ENCODE measurements around the gene STAC3.

Gene STAC3

DNA sequence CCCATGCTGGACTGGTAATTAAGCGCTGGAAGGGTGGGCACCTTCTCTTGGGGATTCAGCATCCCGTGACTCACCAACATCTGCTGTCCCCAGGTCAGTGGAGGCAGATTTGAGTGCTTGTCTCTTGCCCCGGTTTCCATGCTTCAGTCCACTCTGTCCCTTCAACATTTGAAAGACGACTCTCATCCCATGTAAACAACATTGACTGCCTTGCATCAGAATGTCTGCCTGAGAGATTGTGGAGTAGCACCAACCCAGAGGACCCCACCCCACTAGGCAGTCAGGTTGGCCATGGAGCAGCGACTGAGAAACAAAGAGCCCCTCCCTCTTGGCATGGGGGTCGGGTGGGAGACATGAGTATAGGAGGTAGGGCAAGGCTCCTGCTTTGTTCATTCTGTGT, 4.9 kb upstream of the STAC3 start:
- no peak for DNase-seq (ENCODE audit: low read depth in 1 of 2, low spot score in 1 of 2)

DNA sequence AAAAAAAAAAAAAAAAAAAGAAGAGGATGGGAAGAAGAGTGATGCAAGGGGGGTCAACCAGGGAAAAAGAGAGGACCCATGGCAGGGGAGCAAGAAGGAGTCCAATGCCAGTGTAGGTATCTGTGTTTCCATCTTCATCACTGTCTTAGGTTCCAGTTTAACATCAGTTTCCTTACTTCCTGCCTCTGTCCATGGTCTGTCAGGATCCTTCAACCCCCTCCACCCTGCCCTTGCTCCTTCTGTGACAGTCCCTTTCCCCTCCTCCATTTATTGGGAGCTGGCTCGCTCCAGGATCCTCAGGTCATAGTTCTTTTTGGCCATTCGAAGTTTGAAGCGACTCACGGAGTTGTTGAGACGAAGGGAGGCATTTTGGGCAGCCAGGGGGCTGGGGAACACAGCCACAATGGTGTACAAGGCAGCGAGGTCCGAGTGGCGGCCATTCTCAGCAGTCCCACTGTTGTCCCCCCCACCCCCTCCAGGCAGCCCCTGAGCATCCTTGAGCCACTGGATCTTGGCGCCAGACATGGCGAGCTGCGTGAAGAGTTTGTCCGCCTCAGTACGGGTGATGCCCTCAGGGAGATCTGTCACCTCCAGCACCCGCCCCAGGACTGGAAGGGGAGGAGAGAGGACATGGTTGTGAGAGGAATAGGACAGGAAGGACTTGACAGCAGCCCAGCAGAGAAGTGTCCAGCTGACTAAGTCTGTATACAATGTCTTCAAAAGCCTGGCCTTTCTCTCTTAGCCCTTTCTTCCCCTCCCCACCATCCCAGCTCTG, 3.7 kb upstream of the STAC3 start:
- no peak for DNase-seq (ENCODE audit: low read depth in 1 of 2, low spot score in 1 of 2)

GRCh38 chr12:57250541-57250940, 446 bp downstream of the STAC3 start:
- no peak for DNase-seq (ENCODE audit: low read depth in 1 of 2, low spot score in 1 of 2)

- DNase-seq (ENCODE audit: low read depth in 1 of 2, low spot score in 1 of 2): no peak
Observed at GRCh38 chr12:57248934-57249742, 1.8 kb downstream of the STAC3 start.

DNA sequence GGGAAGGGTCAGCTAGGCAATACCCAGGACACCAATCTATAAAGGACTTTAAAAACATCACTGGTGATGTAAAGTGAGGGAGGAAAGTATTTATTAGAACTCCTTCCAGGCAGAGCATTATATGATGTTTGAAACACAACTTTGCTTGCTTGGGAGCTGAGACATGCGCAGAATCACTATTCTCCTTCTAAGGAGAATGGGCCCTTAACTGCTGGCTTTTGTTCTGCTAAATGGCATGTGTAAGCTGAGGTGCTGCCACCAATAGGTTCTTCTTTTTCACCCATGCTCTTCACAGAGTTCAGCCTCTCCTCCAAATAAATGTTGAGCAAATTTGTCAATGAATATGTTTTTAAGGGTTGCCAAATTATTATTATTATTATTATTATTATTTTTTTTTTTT, 3.9 kb downstream of the STAC3 start:
- no peak for DNase-seq (ENCODE audit: low read depth in 1 of 2, low spot score in 1 of 2)

DNA sequence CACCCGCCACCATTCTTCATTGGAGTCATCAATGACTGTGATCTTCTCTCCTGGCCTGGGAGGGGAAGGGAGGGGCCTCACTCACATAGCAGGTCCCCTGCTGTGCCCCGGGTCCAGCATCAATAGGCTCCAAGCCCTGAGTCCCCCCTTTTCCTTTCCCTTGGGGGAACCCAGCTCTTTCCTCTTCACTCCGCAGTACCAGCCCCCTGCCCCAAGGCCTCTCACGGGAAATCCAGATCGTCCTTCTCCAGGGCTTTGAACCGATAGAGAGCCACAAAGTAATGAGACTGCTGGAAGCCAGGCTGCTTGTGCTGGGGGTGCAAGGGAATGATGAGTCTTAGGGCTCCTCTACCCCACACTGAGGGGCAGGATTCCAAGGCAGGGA, 6.7 kb downstream of the STAC3 start:
- DNase-seq (ENCODE audit: low read depth in 1 of 2, low spot score in 1 of 2): no peak

DNA sequence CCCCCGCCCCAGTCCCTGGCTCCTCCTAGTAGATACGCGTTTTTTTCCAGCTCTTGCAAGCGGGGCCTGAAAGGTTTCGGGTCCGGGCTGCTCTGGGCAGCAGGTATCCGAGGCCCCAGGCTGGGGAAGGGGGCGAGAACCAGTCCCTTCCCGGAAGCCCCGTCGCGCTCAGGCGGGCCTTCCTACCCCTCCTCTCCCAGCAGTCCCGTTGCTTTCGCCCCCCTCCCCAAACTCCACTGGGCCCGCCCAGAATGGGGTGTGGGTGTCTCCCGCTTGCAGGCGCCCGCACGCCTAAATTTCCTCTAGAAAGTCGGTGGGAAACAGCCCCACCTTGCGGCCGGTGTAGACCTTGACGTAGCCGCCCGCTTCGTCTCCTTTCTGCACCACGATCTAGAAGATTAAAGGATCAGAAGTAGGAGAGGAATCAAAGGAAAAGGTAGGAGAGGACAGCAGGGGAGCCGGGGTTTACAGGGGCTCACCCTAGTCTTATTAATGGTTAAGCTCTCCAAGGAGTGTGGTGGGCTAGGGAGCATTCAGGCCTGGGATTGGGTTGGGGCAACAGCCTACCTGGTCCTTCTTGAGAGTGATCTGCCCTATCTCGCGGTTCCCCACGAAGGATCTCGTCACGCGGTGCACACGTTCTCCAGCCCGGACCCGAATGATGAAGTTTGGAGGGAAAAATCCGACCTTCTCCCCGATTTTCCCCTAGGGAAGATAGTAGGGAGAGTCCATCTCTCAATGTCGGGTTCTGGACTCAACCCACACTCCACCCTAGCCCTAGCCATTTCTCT, 7.3 kb downstream of the STAC3 start:
- DNase-seq (ENCODE audit: low read depth in 1 of 2, low spot score in 1 of 2): peak; percentile 60 to 77

GRCh38 chr12:57242691-57243454, 8.1 kb downstream of the STAC3 start:
- DNase-seq (ENCODE audit: low read depth in 1 of 2, low spot score in 1 of 2): peak in 1 of 2 donors; percentile 58

- DNase-seq (ENCODE audit: low read depth in 1 of 2, low spot score in 1 of 2): no peak
Observed at GRCh38 chr12:57242329-57242690, 8.7 kb downstream of the STAC3 start.

DNA sequence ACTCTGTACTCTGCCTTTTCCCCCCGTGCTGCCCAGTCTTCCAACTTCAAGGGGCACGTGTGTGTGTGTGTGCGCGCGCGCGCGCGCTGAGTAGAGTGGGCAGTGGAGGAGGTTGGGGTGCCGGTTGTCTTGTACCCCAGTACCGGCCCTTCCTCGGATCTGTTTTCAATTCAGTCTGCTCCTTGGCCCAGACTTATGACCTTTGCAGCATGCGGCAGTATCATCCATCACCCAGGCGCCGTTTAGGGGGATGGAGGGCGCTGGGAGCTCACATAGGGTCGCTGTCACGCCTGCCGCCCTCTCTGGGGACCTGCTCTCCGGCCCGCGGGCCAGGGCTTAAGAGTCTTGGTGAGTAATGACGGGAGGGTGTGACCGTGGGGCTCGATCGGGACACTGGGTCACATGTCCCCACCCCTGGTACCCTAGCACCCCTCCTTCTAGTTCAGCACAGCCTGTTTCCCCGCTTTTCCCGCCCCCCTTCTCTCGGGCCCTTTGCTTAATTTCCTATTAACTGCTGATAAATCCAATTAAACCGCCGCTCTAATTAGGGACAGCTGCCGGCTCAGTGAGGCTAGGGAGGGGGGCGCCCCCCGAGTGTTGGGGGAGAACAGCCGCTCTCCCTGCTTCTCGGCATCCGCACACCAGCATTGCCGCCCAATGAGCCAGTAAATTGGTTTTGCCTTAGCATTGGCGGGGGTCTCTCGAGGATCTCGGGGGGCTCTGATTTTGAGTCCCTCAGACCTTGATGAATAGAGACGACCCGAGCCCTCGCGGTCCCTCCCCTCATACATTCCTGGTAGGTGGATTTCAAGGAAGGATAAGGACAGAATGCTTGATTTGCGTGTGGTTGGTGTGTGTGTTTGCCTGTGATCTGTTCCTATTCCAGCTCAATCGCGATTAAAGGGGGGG, 9.3 kb downstream of the STAC3 start:
- DNase-seq (ENCODE audit: low read depth in 1 of 2, low spot score in 1 of 2): no peak

- DNase-seq (ENCODE audit: low read depth in 1 of 2, low spot score in 1 of 2): no peak
Observed at GRCh38 chr12:57240926-57241401, 10.0 kb downstream of the STAC3 start.

GRCh38 chr12:57240066-57240921, 10.7 kb downstream of the STAC3 start:
- peak; percentile 38 to 64 for DNase-seq (ENCODE audit: low read depth in 1 of 2, low spot score in 1 of 2)

- no peak for DNase-seq (ENCODE audit: low read depth in 1 of 2, low spot score in 1 of 2)
Observed at GRCh38 chr12:57239587-57240065, 11.4 kb downstream of the STAC3 start.

DNA sequence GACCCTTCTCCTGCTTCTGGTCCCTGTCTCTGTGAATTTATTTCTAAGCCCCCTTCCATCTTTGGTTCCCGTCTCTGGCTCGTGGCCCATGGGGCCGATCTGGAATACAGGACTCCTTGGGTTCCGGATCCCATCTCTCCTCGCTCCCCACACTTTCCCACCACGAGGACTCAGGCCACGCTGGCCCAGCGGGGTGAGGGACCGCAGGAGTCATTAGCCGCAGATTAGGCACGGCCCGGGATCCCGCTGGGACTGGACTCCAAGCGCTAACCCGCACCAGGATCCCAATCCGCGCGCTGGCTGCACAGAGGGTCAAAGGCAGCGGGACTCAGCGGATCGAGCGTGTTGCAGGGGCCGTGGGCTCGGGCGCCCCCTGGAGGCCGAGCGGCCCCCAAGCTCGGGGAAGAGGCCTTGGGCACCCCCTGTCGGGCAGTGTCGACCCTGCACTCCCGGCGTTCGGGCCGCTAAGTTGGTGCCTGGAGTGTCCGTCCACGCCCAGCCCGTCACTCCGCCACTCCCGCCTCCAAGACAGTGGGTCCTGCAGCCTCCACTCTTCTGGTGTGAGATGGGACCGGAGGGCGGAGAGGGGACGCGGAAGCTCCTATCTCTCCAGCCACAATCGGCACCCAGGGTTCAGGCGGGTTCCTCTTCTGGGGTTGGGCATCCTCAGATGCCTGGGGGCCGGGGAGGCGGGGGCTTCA, 12.0 kb downstream of the STAC3 start:
- peak; percentile 77 to 86 for DNase-seq (ENCODE audit: low read depth in 1 of 2, low spot score in 1 of 2)

GRCh38 chr12:57237932-57238853, 12.8 kb downstream of the STAC3 start:
- DNase-seq (ENCODE audit: low read depth in 1 of 2, low spot score in 1 of 2): no peak

- DNase-seq (ENCODE audit: low read depth in 1 of 2, low spot score in 1 of 2): no peak
Observed at GRCh38 chr12:57237596-57237931, 13.4 kb downstream of the STAC3 start.

- DNase-seq (ENCODE audit: low read depth in 1 of 2, low spot score in 1 of 2): no peak
Observed at GRCh38 chr12:57236925-57237595, 13.9 kb downstream of the STAC3 start.
